Ascending aorta (tissue), 2 donors: ENCODE data around the gene PRR35. TPM values are rescaled to one million over a fixed set of nuclear protein-coding genes. Genes with fewer than 3 reads are reported as not detected.

ENCODE experiments used
- DNase-seq, 2 donors: peaks; one replicate each; pipeline ENCODE4 v3.0.0-alpha.2; 2019; ENCODE audit warnings: low spot score in 2 of 2
- H3K27ac ChIP-seq, 2 donors: fragments of 200-600 bp; sonication (generic); one replicate each; pipeline ENCODE4 v1.5.1; 2016 to 2017; ENCODE audit warnings: mild to moderate bottlenecking in 1 of 2
- H3K27me3 ChIP-seq: fragments of 200-600 bp; sonication (generic); one replicate; pipeline ENCODE4 v1.5.1; 2017
- H3K36me3 ChIP-seq, 2 donors: fragments of 200-600 bp; sonication (generic); one replicate each; pipeline ENCODE4 v1.5.1; 2016
- H3K4me1 ChIP-seq, 2 donors: fragments of 200-600 bp; sonication (generic); one replicate each; pipeline ENCODE4 v1.5.1; 2016 to 2017; ENCODE audit warnings: mild to moderate bottlenecking in 1 of 2
- H3K4me3 ChIP-seq, 2 donors: fragments of 200-600 bp; sonication (generic); one replicate each; pipeline ENCODE4 v1.5.1; 2016 to 2017; ENCODE audit warnings: mild to moderate bottlenecking in 1 of 2
- H3K9me3 ChIP-seq, 2 donors: fragments of 200-600 bp; sonication (generic); one replicate each; pipeline ENCODE4 v1.5.1; 2016
- CTCF ChIP-seq, 3 experiments: fragments of 200-600 bp in 2 of 3; fragments of 450-650 bp in 1 of 3; sonication (generic) in 2 of 3; IDR thresholded peaks; one replicate each; pipeline ENCODE4 v1.5.1; 2016 to 2019; ENCODE audit warnings: antibody characterized with exemption in 3 of 3, mild to moderate bottlenecking in 1 of 3, moderate library complexity in 1 of 3
- intact Hi-C: fragments of 100-400 bp; cut with DNase I; formaldehyde crosslinking; loops from one replicate; pipeline ENCODE4 v1.15.1; 2023
- total RNA-seq: library from RNA; depleted of rRNA; stranded (reverse); fragments of >200 nt; gene quantifications from one replicate; pipeline ENCODE4 v1.1.0, GENCODE V29; 2016

The PRR35 gene
- total RNA-seq, 1 donor from 2014 or later = not detected

DNA sequence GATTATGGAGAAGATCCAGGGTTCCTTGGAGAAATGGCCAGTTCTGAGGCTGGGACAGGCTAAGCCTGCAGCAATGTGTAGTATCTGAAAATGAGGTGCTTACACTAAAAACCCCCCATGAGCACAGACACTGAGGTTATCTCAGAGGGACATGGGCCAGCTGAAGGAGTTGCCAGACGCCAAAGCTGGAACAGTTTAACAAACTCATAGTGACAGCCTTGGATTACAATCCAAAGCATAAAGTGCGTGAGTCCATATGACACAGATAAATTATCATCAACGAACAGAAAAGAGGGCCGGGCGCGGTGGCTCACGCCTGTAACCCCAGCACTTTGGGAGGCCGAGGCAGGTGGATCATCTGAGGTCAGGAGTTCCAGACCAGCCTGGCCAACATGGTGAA, 43.9 kb upstream of the PRR35 start:
- Histone ChIP-seq H3K4me3 (no peak overlapping the region), H3K9me3 (no peaks in the 10 kb centered on the region), H3K4me1 (no peaks in the 10 kb centered on the region), H3K27ac (no peak overlapping the region), H3K27me3 (no peaks in the 10 kb centered on the region), H3K36me3 (peaks cover 39 to 44% of the 10 kb centered on the region in 2 donors)
- TF ChIP-seq CTCF (IDR thresholded peaks at IDR 0.05) = no peak
- no peak for DNase-seq
- intact Hi-C loops = no loop called here

- Histone ChIP-seq H3K36me3 (peaks cover 39 to 42% of the 10 kb centered on the region in 2 donors), H3K4me1 (no peaks in the 10 kb centered on the region), H3K9me3 (no peaks in the 10 kb centered on the region), H3K27me3 (no peaks in the 10 kb centered on the region), H3K4me3 (no peak overlapping the region), H3K27ac (no peak overlapping the region)
- intact Hi-C loops = no loop called here
- DNase-seq = no peak
- no peak for TF ChIP-seq CTCF (IDR thresholded peaks at IDR 0.05)
Measured at GRCh38 chr16:518858-519257, 41.3 kb upstream of the PRR35 start.

GRCh38 chr16:519425-519824, 40.8 kb upstream of the PRR35 start:
- DNase-seq = no peak
- intact Hi-C loops = no loop called here
- Histone ChIP-seq H3K27ac (no peak overlapping the region), H3K4me3 (no peak overlapping the region), H3K9me3 (no peaks in the 10 kb centered on the region), H3K36me3 (peaks cover 39 to 42% of the 10 kb centered on the region in 2 donors), H3K4me1 (no peaks in the 10 kb centered on the region), H3K27me3 (no peaks in the 10 kb centered on the region)
- TF ChIP-seq CTCF (IDR thresholded peaks at IDR 0.05) = no peak

DNA sequence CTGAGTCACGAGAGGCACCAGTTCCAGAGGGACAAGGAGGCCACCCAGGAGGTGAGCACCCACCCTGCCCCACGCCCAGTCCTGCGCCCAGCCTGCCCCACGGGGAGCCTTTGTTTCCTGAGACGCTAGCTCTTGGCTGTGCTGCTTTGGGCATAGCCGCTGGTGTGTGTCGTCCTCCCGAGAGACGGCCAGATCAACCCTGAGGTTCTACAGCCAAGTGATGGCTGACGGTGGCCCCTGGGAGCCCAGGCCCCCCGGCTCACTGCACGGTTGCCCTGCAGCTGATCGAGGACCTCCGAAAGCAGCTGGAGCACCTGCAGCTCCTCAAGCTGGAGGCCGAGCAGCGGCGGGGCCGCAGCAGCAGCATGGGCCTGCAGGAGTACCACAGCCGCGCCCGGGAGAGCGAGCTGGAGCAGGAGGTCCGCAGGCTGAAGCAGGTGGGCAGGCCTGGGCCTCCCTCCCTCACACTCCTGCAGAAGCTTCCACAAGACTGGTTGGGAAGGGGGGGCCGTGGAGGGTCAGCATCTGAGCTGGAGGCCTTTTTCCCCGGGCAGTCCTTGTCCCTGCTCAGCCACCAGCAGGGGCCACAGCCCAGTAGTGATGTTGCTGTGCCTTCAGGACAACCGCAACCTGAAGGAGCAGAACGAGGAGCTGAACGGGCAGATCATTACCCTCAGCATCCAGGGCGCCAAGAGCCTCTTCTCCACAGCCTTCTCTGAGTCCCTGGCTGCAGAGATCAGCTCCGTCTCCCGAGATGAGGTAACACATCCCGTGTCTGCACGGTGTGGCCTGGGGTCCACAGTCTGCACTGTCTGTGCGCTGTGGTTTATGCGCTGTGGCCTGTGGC, 40.1 kb upstream of the PRR35 start:
- TF ChIP-seq CTCF (IDR thresholded peaks at IDR 0.05) = no peak
- Histone ChIP-seq H3K9me3 (no peaks in the 10 kb centered on the region), H3K4me3 (no peak overlapping the region), H3K4me1 (peaks cover 0 to under 1% of the 10 kb centered on the region in 2 donors), H3K27ac (no peak overlapping the region), H3K36me3 (peaks cover 39 to 42% of the 10 kb centered on the region in 2 donors), H3K27me3 (no peaks in the 10 kb centered on the region)
- no peak for DNase-seq
- intact Hi-C loops = no loop called here

- Histone ChIP-seq H3K9me3 (no peaks in the 10 kb centered on the region), H3K27ac (no peak overlapping the region), H3K36me3 (peaks cover 33 to 38% of the 10 kb centered on the region in 2 donors), H3K4me3 (no peak overlapping the region), H3K27me3 (no peaks in the 10 kb centered on the region), H3K4me1 (peaks cover 6 to 7% of the 10 kb centered on the region in 2 donors)
- intact Hi-C loops = no loop called here
- DNase-seq = no peak
- TF ChIP-seq CTCF (IDR thresholded peaks at IDR 0.05) = no peak
Measured at GRCh38 chr16:520847-521246, 39.3 kb upstream of the PRR35 start.
